HCT116 (cell line): ENCODE results near the gene LRP1B.

Source experiments
- CEBPB ChIP-seq: IDR thresholded peaks from 2 replicates; pipeline ENCODE4 v1.6.1; 2012; ENCODE audit warnings: low read depth
- ELF1 ChIP-seq: IDR thresholded peaks from 2 replicates; pipeline ENCODE4 v1.6.1; 2012; ENCODE audit warnings: low read depth, borderline replicate concordance
- EZH2 ChIP-seq: fragments of 200-600 bp; sonication (generic); IDR thresholded peaks from 2 replicates; pipeline ENCODE4 v1.6.1; 2017; ENCODE audit warnings: antibody characterized with exemption, mixed run types
- EZH2phosphoT487 ChIP-seq: fragments of 200-600 bp; IDR thresholded peaks from 2 replicates; pipeline ENCODE4 v1.6.1; 2018; ENCODE audit warnings: antibody characterized with exemption, borderline replicate concordance
- FOSL1 ChIP-seq: IDR thresholded peaks from 2 replicates; pipeline ENCODE4 v1.6.1; 2012; ENCODE audit warnings: low read depth
- POLR2A ChIP-seq: IDR thresholded peaks from 2 replicates; pipeline ENCODE4 v1.7.0; 2011; ENCODE audit warnings: borderline replicate concordance; ENCODE audit not compliant: insufficient read depth, insufficient read length; ENCODE audit errors: extremely low read depth
- POLR2AphosphoS5 ChIP-seq: IDR thresholded peaks from 2 replicates; pipeline ENCODE4 v1.6.1; 2011; ENCODE audit warnings: mild to moderate bottlenecking, low read depth, low read length, moderate library complexity
- SP1 ChIP-seq: IDR thresholded peaks from 2 replicates; pipeline ENCODE4 v1.6.1; 2012; ENCODE audit warnings: low read depth
- TCF7L2 ChIP-seq: IDR thresholded peaks from 2 replicates; pipeline ENCODE4 v1.7.0; 2011; ENCODE audit warnings: borderline replicate concordance, inconsistent platforms; ENCODE audit not compliant: insufficient read depth, insufficient read length; ENCODE audit errors: extremely low read depth
- ZFX ChIP-seq: fragments of 450-650 bp; IDR thresholded peaks from 2 replicates; pipeline ENCODE4 v1.6.1; 2017
- ZNF274 ChIP-seq: fragments of 200-500 bp; sonication (Bioruptor generic); IDR thresholded peaks from 2 replicates; pipeline ENCODE4 v1.6.1; 2014; ENCODE audit warnings: mild to moderate bottlenecking, low read depth, low read length, inconsistent platforms
- TF ChIP-seq, protein P1 (sequence below), 3 experiments: fragments of 200-600 bp in 1 of 3; sonication (generic) in 1 of 3; IDR thresholded peaks in 2 of 3; conservative IDR thresholded peaks in 1 of 3; 2 replicates each; pipeline ENCODE4 v1.5.1; 2012 to 2017; ENCODE audit warnings: low read depth in 2 of 3, low read length in 2 of 3, antibody characterized with exemption in 1 of 3, borderline replicate concordance in 1 of 3, control low read depth in 1 of 3, mild to moderate bottlenecking in 1 of 3, mixed read lengths in 1 of 3, mixed run types in 1 of 3, moderate library complexity in 1 of 3; ENCODE audit not compliant: insufficient read depth in 1 of 3
- TF ChIP-seq, protein P2 (sequence below): IDR thresholded peaks from 2 replicates; pipeline ENCODE4 v1.6.1; 2012
- TF ChIP-seq, protein P3 (sequence below): IDR thresholded peaks from 2 replicates; pipeline ENCODE4 v1.6.1; 2012

DNA sequence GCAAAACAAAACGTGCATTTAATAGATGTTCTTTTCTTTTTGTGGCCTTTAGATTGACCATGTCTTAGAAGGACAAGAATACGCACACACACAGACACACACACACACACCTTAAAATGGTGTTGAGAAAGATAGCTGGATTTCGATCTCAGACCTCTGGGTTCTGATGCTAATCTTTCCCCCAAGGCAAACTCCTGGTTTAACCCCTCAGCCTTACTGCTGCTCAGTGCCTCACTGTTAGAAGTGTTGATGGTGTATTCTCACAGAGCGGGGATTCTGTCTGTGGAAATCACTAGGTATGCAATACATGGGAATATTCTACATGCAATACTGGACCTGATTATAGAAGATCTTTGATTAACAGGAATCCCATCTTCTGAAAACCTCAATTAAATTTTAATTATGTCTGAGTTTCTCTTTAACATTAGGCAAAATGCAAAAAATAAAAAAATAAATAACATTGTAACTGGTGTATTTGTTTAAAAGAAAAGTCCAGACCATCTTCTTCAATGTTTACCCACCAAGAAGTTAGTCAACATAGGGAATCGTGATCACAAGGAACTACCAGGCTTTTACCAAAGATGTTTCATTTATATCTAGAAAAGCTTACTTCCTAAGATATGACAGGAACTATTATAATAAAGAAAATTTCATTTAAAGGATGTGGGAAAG lies 613.5 kb downstream of the LRP1B start:
- TF ChIP-seq, protein P1, sequence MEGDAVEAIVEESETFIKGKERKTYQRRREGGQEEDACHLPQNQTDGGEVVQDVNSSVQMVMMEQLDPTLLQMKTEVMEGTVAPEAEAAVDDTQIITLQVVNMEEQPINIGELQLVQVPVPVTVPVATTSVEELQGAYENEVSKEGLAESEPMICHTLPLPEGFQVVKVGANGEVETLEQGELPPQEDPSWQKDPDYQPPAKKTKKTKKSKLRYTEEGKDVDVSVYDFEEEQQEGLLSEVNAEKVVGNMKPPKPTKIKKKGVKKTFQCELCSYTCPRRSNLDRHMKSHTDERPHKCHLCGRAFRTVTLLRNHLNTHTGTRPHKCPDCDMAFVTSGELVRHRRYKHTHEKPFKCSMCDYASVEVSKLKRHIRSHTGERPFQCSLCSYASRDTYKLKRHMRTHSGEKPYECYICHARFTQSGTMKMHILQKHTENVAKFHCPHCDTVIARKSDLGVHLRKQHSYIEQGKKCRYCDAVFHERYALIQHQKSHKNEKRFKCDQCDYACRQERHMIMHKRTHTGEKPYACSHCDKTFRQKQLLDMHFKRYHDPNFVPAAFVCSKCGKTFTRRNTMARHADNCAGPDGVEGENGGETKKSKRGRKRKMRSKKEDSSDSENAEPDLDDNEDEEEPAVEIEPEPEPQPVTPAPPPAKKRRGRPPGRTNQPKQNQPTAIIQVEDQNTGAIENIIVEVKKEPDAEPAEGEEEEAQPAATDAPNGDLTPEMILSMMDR (IDR thresholded peaks at IDR 0.05 in 2 of 3, conservative IDR thresholded peaks at IDR 0.05 in 1 of 3; ENCODE audit: borderline replicate concordance in 1 of 3, insufficient read depth in 1 of 3, low read depth in 2 of 3, low read length in 2 of 3) = no peak
- TF ChIP-seq ZNF274 (no peak), POLR2AphosphoS5 (no peak), ELF1 (no peak), EZH2phosphoT487 (no peak), EZH2 (no peak), CEBPB (no peak), POLR2A (no peak), FOSL1 (no peak), ZFX (no peak), SP1 (no peak), TCF7L2 (no peak)
- TF ChIP-seq, protein P2, sequence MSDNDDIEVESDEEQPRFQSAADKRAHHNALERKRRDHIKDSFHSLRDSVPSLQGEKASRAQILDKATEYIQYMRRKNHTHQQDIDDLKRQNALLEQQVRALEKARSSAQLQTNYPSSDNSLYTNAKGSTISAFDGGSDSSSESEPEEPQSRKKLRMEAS = no peak
- TF ChIP-seq, protein P3, sequence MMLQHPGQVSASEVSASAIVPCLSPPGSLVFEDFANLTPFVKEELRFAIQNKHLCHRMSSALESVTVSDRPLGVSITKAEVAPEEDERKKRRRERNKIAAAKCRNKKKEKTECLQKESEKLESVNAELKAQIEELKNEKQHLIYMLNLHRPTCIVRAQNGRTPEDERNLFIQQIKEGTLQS = no peak
